G401.6 (cell line): ENCODE measurements around the gene GPC5.
"Not testable (repeated sequence)": the region's sequence is repeated elsewhere in the genome, so short reads cannot be mapped to it uniquely, and the experiment has no call there.

Experiments used
- FAIRE-seq: peaks from 2 replicates; lab custom pipeline; 2012; peaks lifted over from hg19 to GRCh38; lab: Jason Lieb, UNC

The GPC5 gene

GRCh38 chr13:92670096-92670495 is 1271.7 kb downstream of the GPC5 start:
- no peak for FAIRE-seq

DNA sequence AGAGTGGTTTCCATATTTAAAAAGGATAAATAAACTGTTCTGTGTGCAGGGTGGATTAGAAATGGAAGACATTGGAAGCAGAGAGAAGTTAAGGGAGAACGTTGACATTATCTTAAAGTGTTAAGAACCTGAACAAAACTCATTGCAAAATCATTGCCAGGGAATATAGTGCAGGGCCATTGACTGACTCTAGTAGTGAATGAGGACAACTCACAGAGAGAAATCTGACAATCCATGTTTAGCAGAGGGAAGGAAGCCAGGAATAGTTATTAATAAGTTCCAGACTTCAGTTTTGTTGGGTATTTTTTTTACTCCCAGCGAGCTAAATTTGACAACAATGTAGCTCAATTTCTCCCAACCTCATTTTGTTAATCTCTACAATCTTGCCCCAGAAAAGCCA is 1273.4 kb downstream of the GPC5 start:
- FAIRE-seq, result no peak

- no peak for FAIRE-seq
Observed at GRCh38 chr13:92676246-92676645, 1277.8 kb downstream of the GPC5 start.

DNA sequence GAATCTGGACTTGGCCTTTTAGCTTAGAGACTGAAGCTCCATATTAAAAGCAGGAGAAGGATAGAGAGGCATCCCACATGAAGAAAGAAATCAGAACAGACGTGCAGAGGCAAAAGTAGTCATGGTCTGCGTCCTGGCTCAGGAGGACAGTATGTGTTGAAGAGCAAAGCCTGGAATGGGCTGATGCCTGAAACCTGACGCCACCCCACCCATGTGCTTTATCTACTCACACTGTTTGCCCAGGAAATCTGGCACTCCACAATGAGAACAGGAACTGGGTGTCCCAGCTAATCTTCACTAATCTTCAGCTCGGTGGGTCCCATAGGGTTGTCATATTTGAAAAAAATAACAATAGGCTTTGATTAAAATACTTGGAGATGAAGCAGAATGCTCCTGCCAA is 1279.2 kb downstream of the GPC5 start:
- no peak for FAIRE-seq

- FAIRE-seq, result no peak
Observed at GRCh38 chr13:92679602-92680001, 1281.2 kb downstream of the GPC5 start.

- no peak for FAIRE-seq
Observed at GRCh38 chr13:92681239-92681638, 1282.8 kb downstream of the GPC5 start.

- no peak for FAIRE-seq
Observed at GRCh38 chr13:92682832-92683517, 1284.6 kb downstream of the GPC5 start.

DNA sequence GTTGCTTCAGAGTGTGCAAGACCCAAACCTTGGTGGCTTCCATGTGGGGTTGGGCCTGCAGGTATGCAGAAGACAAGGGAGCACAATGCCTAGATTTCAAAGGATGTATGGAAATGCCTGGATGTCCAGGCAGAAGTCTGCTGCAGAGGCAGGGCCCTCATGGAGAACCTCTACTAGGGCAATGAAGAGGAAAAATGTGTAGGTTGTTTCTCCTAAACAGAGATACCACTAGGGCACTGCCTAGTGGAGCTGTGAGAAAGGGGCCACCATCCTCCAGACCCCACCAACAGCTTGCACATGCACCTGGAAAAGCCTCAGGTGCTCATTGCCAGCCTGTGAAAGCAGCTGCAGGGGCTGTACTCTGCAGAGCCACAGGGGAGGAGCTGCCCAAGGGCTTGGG is 1295.6 kb downstream of the GPC5 start:
- FAIRE-seq, result no peak

DNA sequence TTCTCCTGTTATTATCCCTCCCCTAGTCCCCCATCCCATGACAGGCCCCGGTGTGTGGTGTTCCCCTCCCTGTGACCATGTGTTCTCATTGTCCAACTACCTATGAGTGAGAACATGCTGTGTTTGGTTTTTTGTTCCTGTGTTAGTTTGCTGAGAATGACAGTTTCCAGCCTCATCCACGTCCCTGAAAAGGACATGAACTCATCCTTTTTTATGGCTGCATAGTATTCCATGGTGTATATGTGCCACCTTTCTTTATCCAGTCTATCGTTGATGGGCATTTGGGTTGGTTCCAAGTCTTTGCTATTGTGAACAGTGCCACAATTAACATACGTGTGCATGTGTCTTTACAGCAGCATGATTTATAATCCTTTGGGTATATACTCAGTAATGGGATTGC is 1297.4 kb downstream of the GPC5 start:
- FAIRE-seq, result not testable (repeated sequence)

- FAIRE-seq, result no peak
Observed at GRCh38 chr13:92716749-92717148, 1318.3 kb downstream of the GPC5 start.

DNA sequence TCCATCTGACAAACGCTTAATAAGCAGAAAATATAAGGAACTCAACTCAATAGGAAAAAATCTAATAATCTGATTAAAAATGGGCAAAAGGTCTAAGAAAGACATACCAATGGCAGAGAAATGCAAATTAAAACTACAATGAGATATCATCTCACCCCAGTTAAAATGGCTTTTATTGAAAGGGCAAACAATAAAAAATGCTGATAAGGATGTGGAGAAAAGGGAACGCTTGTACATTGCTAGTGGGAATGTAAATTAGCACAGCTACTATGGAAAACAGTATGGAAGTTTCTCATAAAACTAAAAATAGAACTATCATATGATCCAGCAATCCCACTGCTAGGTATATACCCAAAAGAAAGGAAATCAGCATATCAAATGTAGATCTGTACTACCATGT is 1319.4 kb downstream of the GPC5 start:
- no peak for FAIRE-seq

- FAIRE-seq, result no peak
Observed at GRCh38 chr13:92719868-92720267, 1321.4 kb downstream of the GPC5 start.

- FAIRE-seq, result no peak
Observed at GRCh38 chr13:92721620-92722019, 1323.2 kb downstream of the GPC5 start.

GRCh38 chr13:92727118-92727517 is 1328.7 kb downstream of the GPC5 start:
- no peak for FAIRE-seq

DNA sequence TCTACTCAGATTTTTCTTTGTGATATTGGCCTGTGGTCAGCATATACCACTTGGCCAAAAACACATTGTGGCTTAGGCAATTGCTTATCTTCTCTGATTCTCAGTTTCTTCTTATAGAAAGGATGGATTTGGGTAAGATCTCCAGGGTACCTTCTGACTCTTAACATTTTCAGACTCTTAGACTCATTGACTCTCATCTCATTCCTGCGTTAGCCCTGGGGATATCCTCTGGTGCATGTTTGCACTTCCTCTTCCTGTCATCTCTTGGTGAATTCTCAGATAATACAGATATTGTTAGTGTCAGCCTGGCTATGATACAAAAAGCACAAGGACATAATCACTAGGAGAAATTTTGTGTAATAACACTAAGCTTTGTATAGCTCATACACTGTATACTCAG is 1335.6 kb downstream of the GPC5 start:
- no peak for FAIRE-seq

DNA sequence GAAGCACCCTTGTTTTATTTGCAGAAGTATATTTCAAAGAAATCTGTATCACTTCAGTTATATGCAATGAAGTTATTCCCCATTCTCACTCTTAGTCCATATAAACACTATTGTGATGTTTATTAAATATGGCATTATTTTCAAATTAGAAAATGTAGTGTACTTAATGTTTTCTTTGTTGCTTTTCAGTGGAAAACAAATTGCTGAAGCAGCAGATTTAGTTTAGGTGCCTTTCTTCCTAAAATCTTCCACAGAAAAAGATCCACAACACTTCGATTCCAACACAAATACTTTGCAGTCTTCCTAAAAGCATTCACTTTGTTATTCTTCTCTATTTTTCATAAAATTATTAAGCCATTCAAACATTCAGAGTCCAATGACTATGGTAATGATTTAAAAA is 1336.1 kb downstream of the GPC5 start:
- no peak for FAIRE-seq

GRCh38 chr13:92735909-92736308 is 1337.5 kb downstream of the GPC5 start:
- FAIRE-seq, result no peak

- no peak for FAIRE-seq
Observed at GRCh38 chr13:92739306-92739818, 1340.9 kb downstream of the GPC5 start.

- FAIRE-seq, result no peak
Observed at GRCh38 chr13:92743992-92744391, 1345.6 kb downstream of the GPC5 start.

DNA sequence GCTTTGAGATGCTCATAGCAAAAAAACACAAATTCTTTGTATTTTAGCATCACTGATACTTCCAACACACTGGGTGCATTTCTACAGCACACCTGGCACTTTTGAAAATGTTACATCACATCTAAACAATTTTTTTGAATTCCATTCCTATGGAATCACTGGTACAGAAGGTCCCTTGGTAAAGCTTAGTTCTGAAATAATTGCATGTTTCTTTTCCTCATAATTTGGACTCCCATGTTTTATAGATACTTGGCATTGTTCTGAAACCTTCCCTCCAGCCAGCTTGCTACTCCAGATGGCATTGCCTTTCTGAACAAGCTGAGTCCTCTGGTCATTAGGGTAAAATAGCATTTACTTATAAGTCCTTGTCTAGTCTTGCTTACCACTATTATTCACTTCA is 1346.8 kb downstream of the GPC5 start:
- FAIRE-seq, result no peak

DNA sequence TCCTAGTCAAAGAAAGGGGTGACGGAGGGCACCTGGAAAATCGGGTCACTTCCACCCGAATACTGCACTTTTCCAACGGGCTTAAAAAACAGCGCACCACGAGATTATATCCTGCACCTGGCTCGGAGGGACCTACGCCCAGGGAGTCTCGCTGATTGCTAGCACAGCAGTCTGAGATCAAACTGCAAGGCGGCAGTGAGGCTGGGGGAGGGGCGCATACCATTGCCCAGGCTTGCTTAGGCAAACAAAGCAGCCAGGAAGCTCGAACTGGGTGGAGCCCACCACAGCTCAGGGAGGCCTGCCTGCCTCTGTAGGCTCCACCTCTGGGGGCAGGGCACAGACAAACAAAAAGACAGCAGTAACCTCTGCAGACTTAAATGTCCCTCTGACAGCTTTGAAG is 1354.3 kb downstream of the GPC5 start:
- not testable (repeated sequence) for FAIRE-seq

DNA sequence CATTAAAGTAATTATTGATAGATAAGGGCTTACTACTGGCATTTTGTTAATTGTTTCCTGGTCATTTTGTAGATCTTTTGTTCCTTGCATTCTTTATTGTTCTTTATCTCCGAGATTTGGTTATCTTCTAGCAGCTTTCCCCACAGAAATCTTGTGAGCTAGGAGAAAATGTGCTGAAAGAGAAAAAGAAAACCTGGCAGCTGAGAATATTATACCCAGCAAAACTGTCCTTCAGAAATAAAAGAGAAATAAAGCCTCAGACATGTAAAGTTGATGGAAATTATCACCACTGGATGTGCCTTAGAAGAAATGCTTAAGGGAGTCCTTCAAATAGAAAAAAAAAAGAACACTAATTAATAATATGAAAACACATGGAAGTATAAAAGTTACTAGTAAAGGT is 1363.3 kb downstream of the GPC5 start:
- FAIRE-seq, result no peak

GRCh38 chr13:92767468-92767867 is 1369.0 kb downstream of the GPC5 start:
- no peak for FAIRE-seq

DNA sequence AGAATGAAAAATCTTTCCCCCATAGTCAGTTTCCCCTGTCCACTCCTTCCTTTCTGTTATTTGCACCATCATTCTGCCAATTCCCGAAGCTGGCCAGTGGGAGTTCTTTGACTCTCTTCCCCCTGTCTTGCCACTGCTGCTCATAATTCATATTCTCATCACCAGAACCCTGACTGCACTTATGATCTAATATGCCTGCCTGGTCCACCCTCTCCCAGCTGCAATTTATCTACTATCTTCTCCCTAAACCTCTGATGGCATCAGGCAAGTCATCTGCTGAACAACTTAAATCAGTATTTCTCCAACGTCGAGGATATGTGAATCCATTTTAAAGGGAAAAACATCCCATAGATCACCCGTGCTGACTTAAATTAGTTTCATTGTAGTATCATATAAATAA is 1370.2 kb downstream of the GPC5 start:
- FAIRE-seq, result no peak

- FAIRE-seq, result no peak
Observed at GRCh38 chr13:92769046-92769445, 1370.6 kb downstream of the GPC5 start.
